ENCODE results near the gene C16orf87.

The C16orf87 gene

DNA sequence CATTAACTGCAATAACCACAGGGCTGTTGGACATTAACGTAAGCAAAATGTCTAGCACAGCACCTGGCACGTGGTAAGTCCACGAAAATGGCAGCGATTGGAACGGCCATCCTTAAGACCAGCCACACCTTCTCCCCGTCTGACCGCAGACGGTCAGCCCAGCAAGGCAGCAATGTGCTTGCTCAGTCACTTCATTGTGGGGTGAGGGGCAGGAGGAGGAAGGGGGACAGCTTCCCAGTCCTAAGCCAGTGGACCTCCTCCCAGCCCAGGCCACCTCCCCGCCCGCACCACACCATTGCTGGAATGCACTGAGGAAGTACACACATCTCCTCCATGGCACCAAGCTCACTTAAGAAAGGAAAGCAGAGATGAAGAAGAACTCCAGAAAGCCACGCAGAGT is 74.2 kb downstream of the C16orf87 start:
- no peak for DNase-seq (ENCODE audit: low spot score)

DNA sequence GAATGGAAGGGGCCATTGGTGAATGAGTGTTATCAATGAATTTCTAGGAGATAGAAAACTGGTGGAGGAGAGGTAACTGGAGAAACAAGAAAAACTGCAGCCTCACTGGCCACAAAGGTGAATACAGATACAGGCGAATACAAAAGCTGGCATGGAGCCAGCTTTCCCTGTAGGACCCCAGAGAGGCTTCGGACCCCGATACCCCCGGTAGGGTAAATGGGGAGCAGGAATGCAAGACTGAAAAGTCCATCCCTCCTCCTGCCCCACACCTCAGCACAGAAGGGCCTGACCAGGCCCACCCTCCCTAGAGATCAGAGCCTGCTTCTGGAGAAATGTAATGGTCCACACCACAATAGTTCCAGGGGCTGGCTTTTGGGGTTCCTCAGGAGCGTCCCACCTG is 78.0 kb downstream of the C16orf87 start:
- DNase-seq (ENCODE audit: low spot score), result no peak

GRCh38 chr16:46751381-46751780 is 79.6 kb downstream of the C16orf87 start:
- no peak for DNase-seq (ENCODE audit: low spot score)

DNA sequence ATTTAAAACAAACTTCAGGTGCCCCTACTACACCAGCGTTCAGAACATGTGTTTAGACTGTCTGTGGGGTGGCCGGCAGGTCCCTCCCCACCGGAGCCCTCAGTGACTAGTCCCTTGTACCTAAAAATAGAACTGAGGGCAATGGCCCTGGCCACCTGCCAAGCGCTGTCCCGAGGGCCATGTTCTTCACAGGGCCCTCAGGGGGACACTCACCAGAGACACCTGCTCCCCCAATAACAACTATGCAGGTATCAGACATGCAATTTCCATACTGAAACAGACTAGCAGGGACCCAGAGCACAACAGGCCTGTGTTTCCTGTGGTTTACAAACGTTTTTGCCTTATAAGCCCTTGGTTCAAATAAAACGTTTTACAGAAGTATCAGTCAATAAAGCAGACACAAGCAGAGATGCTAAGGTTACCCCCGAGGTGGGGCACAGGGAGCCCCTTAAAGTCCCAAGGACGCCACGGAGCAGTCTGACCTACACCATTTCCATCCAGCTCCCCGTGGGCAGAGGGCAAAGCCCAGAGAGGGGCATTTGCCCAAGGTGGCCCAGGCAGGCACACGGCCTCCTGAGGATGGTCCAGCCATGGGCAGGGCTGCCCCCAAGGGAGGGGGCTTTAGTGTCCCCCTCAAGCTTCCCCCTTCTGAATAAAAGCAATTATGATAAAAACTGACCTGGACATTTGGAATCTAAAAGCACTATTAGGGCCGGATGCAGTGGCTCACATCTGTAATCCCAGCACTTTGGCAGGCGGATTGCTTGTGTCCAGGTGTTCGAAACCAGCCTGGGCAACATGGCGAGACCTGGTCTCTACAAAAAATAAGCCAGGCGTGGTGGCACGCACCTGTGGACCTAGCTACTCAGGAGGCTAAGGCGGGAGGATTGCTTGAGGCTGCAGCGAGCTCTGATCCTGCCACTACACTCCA is 81.9 kb downstream of the C16orf87 start:
- no peak for DNase-seq (ENCODE audit: low spot score)

DNA sequence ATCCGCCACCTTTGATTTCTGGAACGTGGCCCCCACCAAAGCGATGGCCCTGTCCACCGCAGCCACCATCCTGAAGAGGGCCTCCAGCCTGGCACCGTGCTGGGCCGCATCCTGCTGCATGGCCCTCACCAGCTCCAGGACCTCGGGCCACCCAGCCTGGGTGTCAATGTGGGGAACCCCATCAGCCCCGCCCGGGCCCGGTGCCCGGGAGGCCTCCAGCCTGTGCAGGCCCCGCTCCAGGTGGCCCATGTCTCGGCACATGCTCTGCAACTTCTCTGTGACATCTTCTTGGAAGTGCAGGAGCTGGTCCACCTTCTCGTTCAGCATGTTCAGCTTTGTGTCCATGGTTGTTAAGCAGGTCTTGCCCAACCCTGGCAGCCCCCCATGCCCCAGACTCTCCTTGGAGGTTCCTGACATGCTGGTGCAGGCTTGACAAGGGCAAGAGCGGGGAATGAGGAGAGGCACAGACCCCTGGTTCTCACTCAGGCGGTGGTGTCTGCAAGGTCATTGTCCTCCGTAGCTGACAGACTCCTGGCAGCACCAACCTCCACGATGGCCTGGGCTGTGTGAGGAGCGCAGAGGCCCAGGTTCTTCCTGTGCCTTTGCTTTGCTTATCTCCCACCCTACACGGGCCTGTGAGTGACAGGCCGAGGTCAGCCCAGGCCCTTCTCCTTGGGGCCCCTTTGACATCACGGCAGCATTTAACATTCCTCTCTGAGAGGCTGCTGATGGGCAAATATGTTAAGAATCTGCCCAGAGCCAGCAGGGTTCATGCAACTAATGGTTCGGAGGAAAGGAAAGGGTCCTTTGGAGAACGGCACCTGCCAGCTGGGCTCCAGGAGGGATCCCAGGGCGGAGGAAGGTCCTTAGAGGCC is 83.0 kb downstream of the C16orf87 start, which contains the start of gene MYLK3:
Gene MYLK3 (minus strand): TSS at position 568 of the 875 bp plus-strand sequence. CDS start 151 bp downstream, at position 417.
- peak; percentile 84 for DNase-seq (ENCODE audit: low spot score)

GRCh38 chr16:46746821-46747776 is 83.9 kb downstream of the C16orf87 start:
- DNase-seq (ENCODE audit: low spot score), result peak; percentile 82
